Measurements from ENCODE around the gene PRPF40A.
A peak's percentile ranks its signal among the peaks of the same experiment; 100 is the strongest.
"Not testable (repeated sequence)": the region's sequence is repeated elsewhere in the genome, so short reads cannot be mapped to it uniquely, and the experiment has no call there.

Gene PRPF40A

GRCh38 chr2:152717228-152718075 lies at the start of gene PRPF40A:
PRPF40A (minus strand) TSS chr2:152717461; CDS start chr2:152717439, 22 bp downstream.
- peak; percentile 98 for DNase-seq

DNA sequence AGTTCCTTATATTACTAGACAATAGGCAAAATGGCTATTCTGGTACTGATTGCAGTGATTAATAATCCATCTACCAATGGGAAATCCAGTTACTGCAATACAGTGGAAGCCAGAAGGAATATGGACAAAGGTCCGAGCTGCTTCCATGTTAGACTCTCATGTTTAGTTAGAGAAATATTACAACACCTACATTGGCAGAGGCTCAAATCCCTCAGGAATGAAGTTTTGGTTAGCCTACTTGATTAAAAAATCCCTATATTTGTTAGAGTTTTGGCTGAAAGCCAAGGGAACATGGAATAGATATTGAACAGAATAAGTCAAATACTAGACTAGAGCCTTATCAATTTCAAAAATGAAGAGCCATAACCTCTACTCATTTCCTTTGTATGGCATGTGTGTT lies 49.7 kb upstream of the PRPF40A start:
- DNase-seq: peak; percentile 62

- DNase-seq: no peak
Observed at GRCh38 chr2:152763651-152764050, 46.4 kb upstream of the PRPF40A start.

DNA sequence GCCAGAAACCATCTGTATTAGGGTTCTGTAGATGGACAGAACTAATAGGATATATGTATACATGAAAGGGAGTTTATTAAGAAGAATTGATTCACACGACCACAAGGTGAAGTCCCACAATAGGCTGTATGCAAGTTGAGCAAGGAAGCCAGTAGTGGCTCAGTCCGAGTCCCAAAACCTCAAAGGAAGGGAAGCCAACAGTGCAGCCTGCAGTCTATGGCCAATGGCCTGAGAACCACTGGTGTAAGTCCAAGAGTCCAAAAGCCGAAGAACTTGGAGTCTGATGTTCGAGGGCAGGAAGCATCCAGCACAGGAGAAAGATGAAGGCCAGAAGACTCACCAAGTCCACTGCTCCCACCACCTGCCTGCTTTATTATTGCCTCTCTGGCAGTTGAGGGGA lies 45.9 kb upstream of the PRPF40A start:
- DNase-seq: not testable (repeated sequence)

DNA sequence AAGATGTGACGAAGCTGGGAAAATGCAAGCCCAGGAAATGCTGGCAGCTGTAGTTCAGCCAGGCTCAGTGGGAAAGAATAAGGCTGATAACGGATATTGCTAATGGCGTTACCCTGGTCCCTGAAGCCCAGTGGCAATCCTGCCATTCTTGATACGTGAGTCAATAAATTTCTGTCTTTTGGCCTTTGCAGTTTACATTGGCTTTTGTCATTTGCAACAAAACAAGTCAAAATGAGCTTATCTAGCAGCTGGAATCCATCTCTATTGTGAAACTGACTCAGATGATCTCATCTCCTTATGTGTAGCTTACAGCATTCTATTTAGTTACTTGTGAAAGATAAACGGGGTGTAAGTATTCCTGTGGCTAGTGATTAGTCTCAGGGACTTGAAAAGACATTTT lies 44.9 kb upstream of the PRPF40A start:
- peak; percentile 56 for DNase-seq

GRCh38 chr2:152761214-152761613 lies 44.0 kb upstream of the PRPF40A start:
- DNase-seq: no peak

DNA sequence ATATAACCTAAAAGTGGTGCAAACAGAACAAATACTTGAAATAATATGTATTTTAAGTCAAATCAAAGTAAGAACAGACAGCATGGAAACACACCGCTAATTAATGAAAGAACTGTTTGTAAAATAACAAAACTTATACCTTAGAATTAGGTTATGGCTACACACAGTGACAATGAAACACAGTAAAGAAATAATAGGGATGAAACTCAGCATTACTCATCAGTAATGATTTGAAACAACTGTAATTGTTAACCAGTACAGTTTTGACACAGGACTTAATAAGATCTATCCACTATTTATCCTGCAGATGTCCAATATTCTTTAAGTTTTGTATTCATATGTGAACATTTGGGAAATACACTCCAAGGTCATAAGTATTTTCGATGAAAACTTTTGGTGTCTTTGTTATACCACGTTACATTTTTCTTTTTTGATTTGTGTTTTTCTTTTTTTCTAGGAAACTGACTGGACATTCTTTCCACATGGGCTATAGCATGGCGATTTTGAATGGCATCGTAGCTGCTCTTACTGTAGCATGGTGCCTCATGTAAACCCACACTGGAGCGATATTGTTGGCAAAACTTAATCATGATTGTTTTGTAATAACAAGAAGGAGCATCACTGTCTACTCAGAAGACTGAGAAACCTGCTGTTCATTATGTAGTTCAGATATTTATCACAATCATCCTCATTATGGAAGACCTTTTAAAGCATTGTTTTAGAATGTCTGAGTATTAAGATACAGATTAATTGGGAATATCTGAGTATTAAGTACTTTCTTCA lies 42.2 kb upstream of the PRPF40A start:
- DNase-seq: no peak

DNA sequence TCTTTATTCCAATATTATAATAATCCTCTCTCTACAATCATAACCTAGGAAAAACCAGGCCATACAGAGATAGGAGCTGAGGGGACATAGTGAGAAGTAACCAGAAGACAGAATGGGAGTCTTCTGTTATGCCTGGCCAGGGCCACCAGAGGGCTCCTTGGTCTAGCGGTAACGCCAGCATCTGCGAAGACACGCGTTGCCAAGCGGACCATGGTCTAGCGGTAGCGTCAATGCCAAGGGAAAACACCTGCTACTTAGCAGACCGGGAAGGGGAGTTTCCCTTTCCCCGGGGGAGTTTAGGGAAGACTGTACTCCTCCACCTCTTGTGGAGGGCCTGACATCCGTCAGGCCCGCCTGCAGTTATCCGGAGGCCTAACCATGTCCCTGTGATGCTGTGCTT lies 37.8 kb upstream of the PRPF40A start:
- peak; percentile 5 for DNase-seq

- peak; percentile 42 for DNase-seq
Observed at GRCh38 chr2:152747751-152748150, 30.5 kb upstream of the PRPF40A start.

- DNase-seq: no peak
Observed at GRCh38 chr2:152743002-152743401, 25.7 kb upstream of the PRPF40A start.

GRCh38 chr2:152740743-152741328 lies 23.6 kb upstream of the PRPF40A start:
- peak; percentile 57 for DNase-seq

- DNase-seq: not testable (repeated sequence)
Observed at GRCh38 chr2:152739705-152740104, 22.4 kb upstream of the PRPF40A start.

DNA sequence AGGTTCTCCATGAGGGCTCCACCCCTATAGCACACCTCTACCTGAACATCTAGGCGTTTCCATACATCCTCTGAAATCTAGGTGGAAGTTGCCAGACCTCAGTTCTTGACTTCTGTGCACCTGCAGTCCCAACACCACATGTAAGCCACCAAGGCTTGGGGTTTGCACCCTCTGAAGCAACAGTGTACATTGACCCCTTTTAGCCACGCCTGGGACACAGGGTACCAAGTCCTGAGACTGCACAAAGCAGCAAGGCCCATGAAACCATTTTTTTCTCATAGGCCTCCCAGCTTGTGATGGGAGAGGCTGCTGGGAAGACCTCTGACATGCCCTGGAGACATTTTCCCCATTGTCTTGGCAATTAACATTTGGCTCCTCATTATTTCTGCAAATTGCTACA lies 21.2 kb upstream of the PRPF40A start:
- DNase-seq: no peak

- DNase-seq: not testable (repeated sequence)
Observed at GRCh38 chr2:152737509-152737908, 20.2 kb upstream of the PRPF40A start.

DNA sequence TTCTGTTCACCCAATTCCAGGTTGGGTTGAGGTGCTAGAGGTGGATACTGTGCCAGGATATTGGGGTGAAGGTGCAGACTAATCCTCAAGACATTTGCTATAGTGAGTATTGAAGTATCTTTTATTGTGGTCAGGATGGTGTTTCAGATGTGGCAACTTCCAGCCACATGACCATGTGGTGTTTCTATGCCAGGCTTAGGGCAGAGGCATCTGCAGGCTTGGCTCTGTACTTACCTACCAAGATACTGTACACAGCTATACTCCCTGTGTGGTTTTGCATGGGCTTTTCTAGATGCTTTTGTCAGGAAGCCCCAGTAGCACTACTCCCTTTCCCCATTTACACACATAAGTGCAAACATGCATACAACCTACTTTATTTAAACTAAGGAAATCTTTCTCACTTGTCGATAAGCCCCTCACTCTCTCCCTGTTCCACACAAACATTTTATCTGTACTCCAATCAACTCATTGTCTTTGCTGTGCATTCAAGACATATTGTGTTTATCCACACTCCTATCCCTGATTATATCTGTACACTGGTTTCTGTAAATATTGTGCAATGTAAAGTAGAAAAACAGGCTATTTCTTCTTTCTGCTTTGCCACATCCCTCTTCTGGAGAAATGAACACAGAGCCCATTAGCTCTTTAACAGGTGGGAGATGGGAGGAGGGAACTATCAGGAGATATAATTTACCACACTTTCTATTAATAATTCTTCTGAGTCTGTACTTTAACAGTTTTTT lies 13.5 kb upstream of the PRPF40A start:
- no peak for DNase-seq

- DNase-seq: no peak
Observed at GRCh38 chr2:152729844-152730243, 12.6 kb upstream of the PRPF40A start.

GRCh38 chr2:152723918-152724317 lies 6.7 kb upstream of the PRPF40A start:
- DNase-seq: no peak

DNA sequence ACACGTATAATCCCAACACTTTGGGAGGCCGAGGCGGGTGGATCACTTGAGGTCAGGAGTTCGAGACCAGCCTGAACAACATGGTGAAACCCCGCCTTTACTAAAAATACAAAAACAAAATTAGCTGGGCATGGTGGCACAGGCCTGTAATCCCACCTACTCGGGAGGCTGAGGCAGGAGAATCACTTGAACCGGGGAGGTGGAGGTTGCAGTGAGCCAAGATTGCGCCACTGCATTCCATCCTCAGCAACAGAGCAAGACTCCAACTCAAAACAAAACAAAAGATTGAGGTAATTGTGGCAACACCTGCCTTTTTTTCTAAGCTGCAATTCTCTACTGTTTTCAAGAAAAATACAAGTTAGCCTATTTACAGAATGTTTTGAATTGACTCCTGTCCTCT lies 5.4 kb upstream of the PRPF40A start:
- not testable (repeated sequence) for DNase-seq

DNA sequence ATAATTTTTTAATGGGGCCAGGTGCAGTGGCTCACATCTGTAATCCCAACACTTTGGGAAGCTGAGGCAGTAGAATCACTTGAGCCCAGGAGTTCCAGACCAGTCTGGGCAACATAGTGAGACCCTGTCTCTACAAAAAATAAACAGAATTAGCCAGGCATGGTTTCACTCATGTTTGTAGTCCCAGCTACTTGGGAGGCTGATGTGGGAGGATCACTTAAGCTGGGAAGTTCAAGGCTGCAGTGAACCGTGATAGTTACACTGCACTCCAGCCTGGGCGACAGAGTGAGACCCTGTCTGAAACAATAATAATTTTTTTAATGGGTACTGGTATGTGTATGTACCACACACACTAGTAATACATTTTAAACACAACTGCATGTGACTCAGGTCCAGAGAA lies 3.5 kb upstream of the PRPF40A start:
- DNase-seq: no peak

DNA sequence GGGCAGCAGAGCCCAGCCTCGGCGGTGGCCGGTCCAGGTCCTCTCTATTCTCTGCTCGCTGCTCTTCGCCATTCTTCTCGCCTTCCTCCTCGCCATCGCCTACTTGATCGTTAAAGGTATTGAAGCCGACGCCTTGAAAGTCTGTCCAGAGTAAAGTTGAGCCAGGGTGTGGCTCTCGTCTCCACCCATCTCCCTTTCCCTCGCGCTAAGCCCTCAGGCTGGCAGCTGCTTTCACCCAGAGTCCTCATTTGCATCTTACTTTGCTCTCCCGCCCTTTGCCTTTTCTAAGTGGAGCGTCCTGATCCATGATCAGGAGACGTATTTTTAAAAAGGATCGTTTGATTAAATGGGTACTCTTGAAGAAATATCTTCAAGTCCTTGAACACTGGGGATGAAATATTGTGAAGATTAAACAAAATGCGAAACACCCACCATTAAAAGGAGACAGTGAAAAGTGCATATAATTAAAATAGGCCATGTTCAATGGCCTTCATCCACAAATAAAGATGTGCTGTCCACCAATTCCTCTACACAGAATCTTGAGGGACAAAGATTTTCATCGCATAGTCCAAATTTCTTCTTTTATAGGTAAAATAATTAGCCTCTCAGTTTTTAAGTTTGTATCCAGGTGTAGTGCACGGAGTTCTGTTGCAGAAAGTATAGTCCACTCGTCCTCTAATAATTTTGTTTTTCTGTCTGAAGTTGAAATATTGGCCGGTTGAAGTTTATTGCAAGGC lies 1.8 kb upstream of the PRPF40A start:
- peak; percentile 18 for DNase-seq

DNA sequence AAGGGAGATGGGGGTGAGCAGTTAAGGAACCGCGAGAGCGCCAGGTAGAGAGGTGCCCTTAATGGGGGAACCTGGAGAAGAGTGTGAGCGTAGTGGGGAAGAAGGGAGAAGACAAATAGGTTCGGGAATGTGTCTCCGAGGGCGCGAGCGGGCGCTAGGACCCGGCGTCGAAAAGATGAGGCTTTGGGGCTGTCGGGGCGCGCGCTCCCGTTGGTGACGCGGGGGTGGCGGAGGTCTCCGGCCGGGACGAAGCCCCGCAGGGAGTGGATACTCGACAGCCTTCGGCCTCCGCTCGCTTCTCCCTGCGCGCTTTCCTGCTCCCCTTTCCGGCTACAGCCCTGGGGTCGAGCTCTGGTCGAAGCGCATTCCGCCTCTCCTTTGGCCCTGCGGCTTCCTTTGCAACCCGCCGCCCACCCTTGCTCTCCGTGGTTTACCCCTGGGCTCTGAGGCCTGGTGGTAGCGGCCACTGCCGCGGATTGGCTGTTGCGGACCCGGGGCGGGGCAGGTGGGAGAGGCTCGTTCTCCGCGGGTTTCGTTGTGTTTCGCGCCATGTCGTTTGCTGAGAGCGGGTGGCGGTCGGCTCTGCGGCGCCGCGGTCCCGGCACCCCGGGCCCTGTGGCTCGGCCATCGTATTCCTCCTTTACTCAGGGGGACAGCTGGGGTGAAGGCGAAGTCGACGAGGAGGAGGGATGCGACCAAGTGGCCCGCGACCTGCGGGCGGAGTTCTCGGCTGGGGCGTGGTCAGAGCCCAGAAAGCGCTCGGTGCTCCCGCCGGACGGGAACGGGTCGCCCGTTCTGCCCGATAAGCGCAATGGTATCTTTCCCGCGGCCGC lies 1.0 kb upstream of the PRPF40A start, which contains the start of gene ARL6IP6:
ARL6IP6 (plus strand) TSS at position 545 of the 833 bp plus-strand sequence; CDS start at position 550, 5 bp downstream.
- peak; percentile 89 for DNase-seq

Data from fibroblast of skin of right quadriceps (primary cell).